DOHH2 (cell line): ENCODE data around the gene GUK1.
A peak's percentile ranks its signal among the peaks of the same experiment; 100 is the strongest.

Source experiments
- H3F3A ChIP-seq: fragments of 200-600 bp; sonication (generic), shearing (Covaris generic); 2 replicates; pipeline ENCODE4 v1.6.0; 2016; ENCODE audit warnings: antibody characterized with exemption, mild to moderate bottlenecking; ENCODE audit not compliant: control insufficient read depth, insufficient read depth
- H3K27ac ChIP-seq: fragments of 200-600 bp; sonication (generic); 2 replicates; pipeline ENCODE4 v1.5.1; 2014; ENCODE audit warnings: low read depth, mild to moderate bottlenecking, low read length, moderate library complexity
- H3K27me3 ChIP-seq: fragments of 200-600 bp; sonication (generic); 2 replicates; pipeline ENCODE4 v1.6.1; 2014; ENCODE audit warnings: mild to moderate bottlenecking, low read length, mixed read lengths; ENCODE audit not compliant: control insufficient read depth
- H3K36me3 ChIP-seq: fragments of 200-600 bp; sonication (generic); 2 replicates; pipeline ENCODE4 v1.6.1; 2014; ENCODE audit warnings: mild to moderate bottlenecking, low read length, moderate library complexity, mixed read lengths; ENCODE audit not compliant: control insufficient read depth
- H3K4me1 ChIP-seq: fragments of 200-600 bp; sonication (generic); 2 replicates; pipeline ENCODE4 v1.6.1; 2014; ENCODE audit warnings: mild to moderate bottlenecking, low read length, mixed read lengths; ENCODE audit not compliant: control insufficient read depth
- H3K4me2 ChIP-seq: fragments of 200-600 bp; sonication (generic); 2 replicates; pipeline ENCODE4 v1.6.0; 2014; ENCODE audit warnings: mild to moderate bottlenecking, low read length, moderate library complexity
- H3K4me3 ChIP-seq: fragments of 200-600 bp; sonication (generic); 2 replicates; pipeline ENCODE4 v1.5.1; 2014; ENCODE audit warnings: mild to moderate bottlenecking, low read length, mixed read lengths
- H3K79me2 ChIP-seq: fragments of 200-600 bp; sonication (generic); 2 replicates; pipeline ENCODE4 v1.6.1; 2014; ENCODE audit warnings: mild to moderate bottlenecking, low read length, mixed read lengths; ENCODE audit not compliant: control insufficient read depth
- H3K9me2 ChIP-seq: fragments of 200-600 bp; sonication (generic); replicated peaks from 2 replicates; pipeline ENCODE4 v1.6.1; 2014; ENCODE audit warnings: mild to moderate bottlenecking, low read length, mixed read lengths; ENCODE audit not compliant: control insufficient read depth
- H3K9me3 ChIP-seq: fragments of 200-600 bp; sonication (generic); 2 replicates; pipeline ENCODE4 v1.6.1; 2014; ENCODE audit warnings: antibody characterized with exemption, low read length, mixed read lengths; ENCODE audit not compliant: control insufficient read depth, insufficient read depth
- H4K20me1 ChIP-seq: fragments of 200-600 bp; sonication (generic); 2 replicates; pipeline ENCODE4 v1.6.0; 2014; ENCODE audit warnings: low read depth, mild to moderate bottlenecking, antibody characterized with exemption, low read length, moderate library complexity; ENCODE audit not compliant: control insufficient read depth, insufficient read depth
- EZH2phosphoT487 ChIP-seq: fragments of 200-600 bp; sonication (generic); IDR thresholded peaks from 2 replicates; pipeline ENCODE4 v1.6.1; 2017; ENCODE audit warnings: borderline replicate concordance, mild to moderate bottlenecking, antibody characterized with exemption, low read length, moderate library complexity, mixed read lengths
- TF ChIP-seq, protein P1 (sequence below): fragments of 200-600 bp; sonication (generic); IDR thresholded peaks from one replicate; pipeline ENCODE4 v1.5.1; 2014; ENCODE audit warnings: antibody characterized with exemption, mild to moderate bottlenecking, low read depth, low read length; ENCODE audit not compliant: poor library complexity, severe bottlenecking

The GUK1 gene

DNA sequence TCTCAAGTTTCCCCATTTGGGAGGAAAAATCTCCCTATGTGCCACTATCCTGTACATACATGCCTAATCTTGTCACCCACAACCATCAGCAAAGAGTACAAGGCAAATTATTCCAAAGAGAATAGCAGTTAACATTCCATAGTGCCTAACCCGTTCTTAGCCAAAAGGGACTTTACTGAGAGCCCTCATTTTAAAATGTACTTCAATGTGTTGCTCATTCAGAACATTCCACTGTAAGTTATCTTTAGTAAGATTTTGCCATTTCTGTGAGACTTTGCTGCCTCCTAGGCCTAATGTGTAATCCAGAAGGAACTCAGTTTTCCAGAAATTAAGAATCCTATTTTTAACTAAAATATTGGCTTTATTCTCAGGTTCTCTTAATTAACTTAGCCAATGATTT, 19.7 kb upstream of the GUK1 start:
- Histone ChIP-seq H3K9me3 (peaks cover 8% of the 10 kb centered on the region; the same call in 1 of the 2 replicates), H3K36me3 (no peaks in the 10 kb centered on the region), H4K20me1 (no peaks in the 10 kb centered on the region), H3K27ac (no peak overlapping the region), H3F3A (no peaks in the 10 kb centered on the region), H3K9me2 (no peaks in the 10 kb centered on the region), H3K4me1 (peaks cover 10% of the 10 kb centered on the region), H3K4me2 (no peak overlapping the region), H3K27me3 (no peaks in the 10 kb centered on the region), H3K79me2 (no peaks in the 10 kb centered on the region), H3K4me3 (no peak overlapping the region)
- no peak for TF ChIP-seq EZH2phosphoT487
- TF ChIP-seq, protein P1, sequence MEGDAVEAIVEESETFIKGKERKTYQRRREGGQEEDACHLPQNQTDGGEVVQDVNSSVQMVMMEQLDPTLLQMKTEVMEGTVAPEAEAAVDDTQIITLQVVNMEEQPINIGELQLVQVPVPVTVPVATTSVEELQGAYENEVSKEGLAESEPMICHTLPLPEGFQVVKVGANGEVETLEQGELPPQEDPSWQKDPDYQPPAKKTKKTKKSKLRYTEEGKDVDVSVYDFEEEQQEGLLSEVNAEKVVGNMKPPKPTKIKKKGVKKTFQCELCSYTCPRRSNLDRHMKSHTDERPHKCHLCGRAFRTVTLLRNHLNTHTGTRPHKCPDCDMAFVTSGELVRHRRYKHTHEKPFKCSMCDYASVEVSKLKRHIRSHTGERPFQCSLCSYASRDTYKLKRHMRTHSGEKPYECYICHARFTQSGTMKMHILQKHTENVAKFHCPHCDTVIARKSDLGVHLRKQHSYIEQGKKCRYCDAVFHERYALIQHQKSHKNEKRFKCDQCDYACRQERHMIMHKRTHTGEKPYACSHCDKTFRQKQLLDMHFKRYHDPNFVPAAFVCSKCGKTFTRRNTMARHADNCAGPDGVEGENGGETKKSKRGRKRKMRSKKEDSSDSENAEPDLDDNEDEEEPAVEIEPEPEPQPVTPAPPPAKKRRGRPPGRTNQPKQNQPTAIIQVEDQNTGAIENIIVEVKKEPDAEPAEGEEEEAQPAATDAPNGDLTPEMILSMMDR = no peak

- Histone ChIP-seq H3K4me3 (no peak overlapping the region), H3K36me3 (no peaks in the 10 kb centered on the region), H3K9me3 (peaks cover 8% of the 10 kb centered on the region; the same call in 1 of the 2 replicates), H3K27ac (no peak overlapping the region), H4K20me1 (no peaks in the 10 kb centered on the region), H3K4me2 (peak overlapping the region; percentile 0; the same call in 1 of the 2 replicates), H3K27me3 (no peaks in the 10 kb centered on the region), H3F3A (no peaks in the 10 kb centered on the region), H3K9me2 (no peaks in the 10 kb centered on the region), H3K79me2 (no peaks in the 10 kb centered on the region), H3K4me1 (peaks cover 10% of the 10 kb centered on the region)
- TF ChIP-seq EZH2phosphoT487 = no peak
- TF ChIP-seq, protein P1 = no peak
These were observed 19.1 kb upstream of the GUK1 start for GRCh38 chr1:228120857-228121489.

DNA sequence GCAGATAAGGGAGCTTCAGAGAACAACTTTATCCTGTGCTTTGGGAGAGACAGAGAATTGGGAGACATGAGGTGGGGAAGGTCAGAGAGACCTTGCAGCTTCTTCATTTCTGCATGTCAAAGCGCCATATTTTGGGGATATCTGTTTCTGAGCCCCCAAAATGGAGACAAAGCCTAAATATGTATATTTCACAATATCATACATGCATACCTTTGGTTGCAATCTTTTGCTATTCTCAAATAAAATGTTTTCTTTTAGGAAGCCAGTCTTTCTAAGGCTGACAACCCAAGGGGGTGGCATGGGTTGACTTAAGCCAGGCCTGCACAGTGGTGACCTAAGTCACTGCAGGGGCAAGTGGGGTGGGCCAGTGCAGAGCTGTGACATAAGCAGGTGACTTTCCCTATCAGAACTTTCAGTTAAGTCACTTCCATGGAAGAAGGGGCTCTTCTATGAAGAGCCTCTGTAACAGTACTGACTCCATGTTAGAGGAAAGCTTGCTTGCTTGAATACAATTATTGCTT, 17.1 kb upstream of the GUK1 start:
- no peaks in the 10 kb centered on the region for H3K9me2 ChIP-seq
- H3K27ac ChIP-seq = no peak overlapping the region
- H3K36me3 ChIP-seq = no peaks in the 10 kb centered on the region
- H3K79me2 ChIP-seq = no peaks in the 10 kb centered on the region
- TF ChIP-seq, protein P1 = no peak
- TF ChIP-seq EZH2phosphoT487 = no peak
- H3K4me2 ChIP-seq = no peak overlapping the region
- no peak overlapping the region for H3K4me3 ChIP-seq
- peaks cover 7% of the 10 kb centered on the region; the same call in 1 of the 2 replicates for H3K9me3 ChIP-seq
- H4K20me1 ChIP-seq = no peaks in the 10 kb centered on the region
- H3K4me1 ChIP-seq = peaks cover 10% of the 10 kb centered on the region
- no peaks in the 10 kb centered on the region for H3F3A ChIP-seq
- no peaks in the 10 kb centered on the region for H3K27me3 ChIP-seq
